Measurements from ENCODE around the gene ATP8B4.

Gene ATP8B4

GRCh38 chr15:50017522-50017921 is 101.5 kb downstream of the ATP8B4 start:
- no peak for TF ChIP-seq CTCF (IDR thresholded peaks at IDR 0.05; ENCODE audit: low read depth, low read length)
- H3K4me3 ChIP-seq (ENCODE audit: low read depth, low read length): no peak overlapping the region

GRCh38 chr15:50016951-50017350 is 102.1 kb downstream of the ATP8B4 start:
- H3K4me3 ChIP-seq (ENCODE audit: low read depth, low read length): no peak overlapping the region
- TF ChIP-seq CTCF (IDR thresholded peaks at IDR 0.05; ENCODE audit: low read depth, low read length): no peak

GRCh38 chr15:50012790-50013189 is 106.2 kb downstream of the ATP8B4 start:
- no peak for TF ChIP-seq CTCF (IDR thresholded peaks at IDR 0.05; ENCODE audit: low read depth, low read length)
- H3K4me3 ChIP-seq (ENCODE audit: low read depth, low read length): no peak overlapping the region

- no peak for TF ChIP-seq CTCF (IDR thresholded peaks at IDR 0.05; ENCODE audit: low read depth, low read length)
- H3K4me3 ChIP-seq (ENCODE audit: low read depth, low read length): no peak overlapping the region
These were observed 109.4 kb downstream of the ATP8B4 start for GRCh38 chr15:50009634-50010033.

- peak; percentile 80 for TF ChIP-seq CTCF (IDR thresholded peaks at IDR 0.05; ENCODE audit: low read depth, low read length)
- no peak overlapping the region for H3K4me3 ChIP-seq (ENCODE audit: low read depth, low read length)
These were observed 115.2 kb downstream of the ATP8B4 start for GRCh38 chr15:50003786-50004334.

GRCh38 chr15:49991587-49991986 is 127.4 kb downstream of the ATP8B4 start:
- no peak for TF ChIP-seq CTCF (IDR thresholded peaks at IDR 0.05; ENCODE audit: low read depth, low read length)
- H3K4me3 ChIP-seq (ENCODE audit: low read depth, low read length): no peak overlapping the region

- no peak overlapping the region for H3K4me3 ChIP-seq (ENCODE audit: low read depth, low read length)
- no peak for TF ChIP-seq CTCF (IDR thresholded peaks at IDR 0.05; ENCODE audit: low read depth, low read length)
These were observed 128.0 kb downstream of the ATP8B4 start for GRCh38 chr15:49990835-49991545.

Measured in WI38 (cell line).